ENCODE measurements around the gene FRAS1.

- TF ChIP-seq CTCF (IDR thresholded peaks at IDR 0.05) (no peak), EP300 (IDR thresholded peaks at IDR 0.05) (no peak), POLR2A (IDR thresholded peaks at IDR 0.05) (no peak)
Observed at GRCh38 chr4:78585633-78586032, 528.5 kb downstream of the FRAS1 start.

All from ovary (tissue), 3 donors.